Measurements from ENCODE around the gene CD248. TPM values are rescaled to one million over a fixed set of nuclear protein-coding genes. Genes with fewer than 3 reads are reported as not detected.

CD248 gene
- 68.7 and 70.9 TPM in 2 replicates for total RNA-seq
- long read RNA-seq, transcript CD248-201 (1 exons, 2,558 nt), result major isoform, 6 of 6 reads
- long read RNA-seq, partial matches to known transcripts, result 0 of 6 reads
- long read RNA-seq, other reads (novel, unspliced or antisense), result 0 of 6 reads

DNA sequence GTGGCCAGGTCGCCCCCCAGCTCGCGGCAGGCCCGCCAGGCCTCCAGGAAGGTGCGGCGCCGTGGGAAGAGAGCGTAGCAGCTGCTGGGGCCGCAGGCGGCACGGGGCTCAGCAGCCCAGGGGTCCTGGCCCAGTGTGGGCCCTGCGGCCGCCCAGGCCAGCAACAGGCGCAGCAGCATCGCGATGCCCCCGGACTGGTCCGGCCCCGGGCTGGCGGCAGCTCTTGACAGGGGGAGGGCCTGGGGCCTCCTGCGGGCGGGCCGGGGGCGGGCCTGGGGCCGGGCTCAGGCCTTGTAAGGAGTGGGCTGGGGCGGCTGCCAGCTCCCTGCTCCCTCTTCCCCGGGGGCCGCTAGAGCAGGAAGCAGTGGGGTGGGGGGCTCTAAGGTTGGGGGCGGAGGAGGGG, at the start of gene CD248:
CD248 (minus strand) TSS at position 196 of the 403 bp plus-strand sequence; CDS start at position 179, 17 bp downstream.
- no peaks in the 10 kb centered on the region for H3K9me3 Mint-ChIP-seq (ENCODE audit: unreplicated experiment)
- H3K27ac Mint-ChIP-seq (ENCODE audit: unreplicated experiment), result peak within 1 kb of the TSS; percentile 98
- TF ChIP-seq CTCF (IDR thresholded peaks at IDR 0.05), result no peak
- DNase-seq (ENCODE audit: extremely low spot score, unreplicated experiment), result no peak
- H3K4me1 Mint-ChIP-seq (ENCODE audit: unreplicated experiment), result peaks cover 56% of the 10 kb centered on the region
- H3K36me3 Mint-ChIP-seq (ENCODE audit: unreplicated experiment), result no peaks in the 10 kb centered on the region
- H3K4me3 Mint-ChIP-seq (ENCODE audit: unreplicated experiment), result peak within 1 kb of the TSS; percentile 57
- H3K27me3 Mint-ChIP-seq (ENCODE audit: unreplicated experiment), result no peaks in the 10 kb centered on the region

GRCh38 chr11:66365711-66366619, 49.1 kb upstream of the CD248 start:
- Mint-ChIP-seq H3K4me3 (ENCODE audit: unreplicated experiment) (no peak overlapping the region), H3K36me3 (ENCODE audit: unreplicated experiment) (peaks cover 3% of the 10 kb centered on the region), H3K9me3 (ENCODE audit: unreplicated experiment) (no peaks in the 10 kb centered on the region), H3K27ac (ENCODE audit: unreplicated experiment) (no peak overlapping the region), H3K27me3 (ENCODE audit: unreplicated experiment) (no peaks in the 10 kb centered on the region), H3K4me1 (ENCODE audit: unreplicated experiment) (peaks cover 15% of the 10 kb centered on the region)
- DNase-seq (ENCODE audit: extremely low spot score, unreplicated experiment), result no peak
- TF ChIP-seq CTCF (IDR thresholded peaks at IDR 0.05), result no peak

- DNase-seq (ENCODE audit: extremely low spot score, unreplicated experiment), result no peak
- TF ChIP-seq CTCF (IDR thresholded peaks at IDR 0.05), result no peak
- Mint-ChIP-seq H3K9me3 (ENCODE audit: unreplicated experiment) (no peaks in the 10 kb centered on the region), H3K36me3 (ENCODE audit: unreplicated experiment) (peaks cover 3% of the 10 kb centered on the region), H3K4me1 (ENCODE audit: unreplicated experiment) (peaks cover 7% of the 10 kb centered on the region), H3K4me3 (ENCODE audit: unreplicated experiment) (no peak overlapping the region), H3K27me3 (ENCODE audit: unreplicated experiment) (no peaks in the 10 kb centered on the region), H3K27ac (ENCODE audit: unreplicated experiment) (no peak overlapping the region)
Measured at GRCh38 chr11:66365166-66365565, 48.3 kb upstream of the CD248 start.

GRCh38 chr11:66363805-66364535, 47.1 kb upstream of the CD248 start:
- H3K27ac Mint-ChIP-seq (ENCODE audit: unreplicated experiment), result no peak overlapping the region
- no peak for DNase-seq (ENCODE audit: extremely low spot score, unreplicated experiment)
- peak; percentile 64 for TF ChIP-seq CTCF (IDR thresholded peaks at IDR 0.05)
- no peak overlapping the region for H3K4me3 Mint-ChIP-seq (ENCODE audit: unreplicated experiment)
- no peaks in the 10 kb centered on the region for H3K4me1 Mint-ChIP-seq (ENCODE audit: unreplicated experiment)
- H3K27me3 Mint-ChIP-seq (ENCODE audit: unreplicated experiment), result no peaks in the 10 kb centered on the region
- H3K9me3 Mint-ChIP-seq (ENCODE audit: unreplicated experiment), result no peaks in the 10 kb centered on the region
- H3K36me3 Mint-ChIP-seq (ENCODE audit: unreplicated experiment), result peaks cover 3% of the 10 kb centered on the region

- Mint-ChIP-seq H3K36me3 (ENCODE audit: unreplicated experiment) (peaks cover 4% of the 10 kb centered on the region), H3K27ac (ENCODE audit: unreplicated experiment) (no peak overlapping the region), H3K9me3 (ENCODE audit: unreplicated experiment) (no peaks in the 10 kb centered on the region), H3K4me3 (ENCODE audit: unreplicated experiment) (no peak overlapping the region), H3K4me1 (ENCODE audit: unreplicated experiment) (no peaks in the 10 kb centered on the region), H3K27me3 (ENCODE audit: unreplicated experiment) (no peaks in the 10 kb centered on the region)
- TF ChIP-seq CTCF (IDR thresholded peaks at IDR 0.05), result no peak
- DNase-seq (ENCODE audit: extremely low spot score, unreplicated experiment), result no peak
Measured at GRCh38 chr11:66363187-66363601, 46.4 kb upstream of the CD248 start.
